GM12878 (cell line): ENCODE data around the gene PSMD3. TPM values are rescaled to one million over a fixed set of nuclear protein-coding genes. Genes with fewer than 3 reads are reported as not detected.
A peak's percentile ranks its signal among the peaks of the same experiment; 100 is the strongest.

Source experiments
- ATAC-seq: fragments of 200-7000 bp; cut with Tn5 transposase; 3 replicates; pipeline ENCODE4 v1.9.1; 2020; ENCODE audit warnings: mild to moderate bottlenecking, moderate library complexity
- BruUV-seq: library from RNA; stranded (reverse); fragments of 400-500 nt; replicated peaks from 2 replicates; lab custom pipeline; 2021; lab: Mats Ljungman, UMichigan
- CTCF ChIA-PET: fragments of 300-600 bp; sonication (Branson Sonifier 250); formaldehyde crosslinking; extraction: SDS; loops from one replicate; lab custom pipeline; 2021; ENCODE audit warnings: inconsistent platforms; lab: Yijun Ruan, JAX
- POLR2A ChIA-PET: fragments of 350-600 bp; formaldehyde crosslinking; extraction: SDS; loops from one replicate; lab custom pipeline; 2021; ENCODE audit warnings: inconsistent platforms; lab: Charles Lee
- RAD21 ChIA-PET: fragments of 300-600 bp; sonication (Branson Sonifier 250); formaldehyde crosslinking; loops from one replicate; lab custom pipeline; 2023; ENCODE audit warnings: antibody characterized with exemption; ENCODE audit not compliant: unreplicated experiment; lab: Charles Lee
- SMC1A ChIA-PET: fragments of 300-600 bp; sonication (Branson Sonifier 250); formaldehyde crosslinking; loops from one replicate; lab custom pipeline; 2023; ENCODE audit not compliant: unreplicated experiment, uncharacterized antibody; lab: Charles Lee
- DNase-seq: peaks from one replicate; pipeline ENCODE4 v3.0.0-alpha.2; 2011; ENCODE audit warnings: low read depth, low spot score
- FAIRE-seq: peaks from 3 replicates; lab custom pipeline; 2011; peaks lifted over from hg19 to GRCh38; lab: Jason Lieb, UNC
- H2AFZ ChIP-seq: 2 replicates; pipeline ENCODE4 v1.6.0; 2011; ENCODE audit warnings: low read depth, low read length, control low read depth; ENCODE audit not compliant: control insufficient read depth
- H3K27ac ChIP-seq: 2 replicates; pipeline ENCODE4 v1.5.1; 2011; ENCODE audit warnings: control low read depth; ENCODE audit not compliant: control insufficient read depth, insufficient read depth
- H3K27me3 ChIP-seq, 2 experiments: replicated peaks in 1 of 2; 2 replicates each; pipeline versions ENCODE4 v1.6.0 to v1.6.1; 2011; ENCODE audit warnings: low read length in 1 of 2; ENCODE audit not compliant: control insufficient read depth in 2 of 2, insufficient read depth in 2 of 2
- H3K36me3 ChIP-seq, 2 experiments: 2 replicates each; pipeline ENCODE4 v1.5.1; 2011; ENCODE audit warnings: low read length in 1 of 2; ENCODE audit not compliant: control insufficient read depth in 2 of 2, insufficient read depth in 2 of 2
- H3K4me1 ChIP-seq: 2 replicates; pipeline ENCODE4 v1.6.1; 2011; ENCODE audit warnings: mild to moderate bottlenecking, low read length, moderate library complexity, mixed read lengths; ENCODE audit not compliant: control insufficient read depth, insufficient read depth
- H3K4me2 ChIP-seq: 2 replicates; pipeline ENCODE4 v1.6.0; 2011; ENCODE audit warnings: control low read depth; ENCODE audit not compliant: control insufficient read depth, insufficient read depth
- H3K4me3 ChIP-seq: fragments of 200-600 bp; sonication (generic); 2 replicates; pipeline ENCODE4 v1.5.1; 2016
- H3K79me2 ChIP-seq: 2 replicates; pipeline ENCODE4 v1.6.0; 2011; ENCODE audit warnings: low read length; ENCODE audit not compliant: control insufficient read depth, insufficient read depth
- H3K9ac ChIP-seq: 2 replicates; pipeline ENCODE4 v1.8.0; 2011; ENCODE audit warnings: low read length, control low read depth, mixed read lengths; ENCODE audit not compliant: control insufficient read depth, insufficient read depth
- H3K9me3 ChIP-seq: replicated peaks from 3 replicates; pipeline ENCODE4 v1.5.1; 2011; ENCODE audit warnings: mild to moderate bottlenecking, low read length; ENCODE audit not compliant: control insufficient read depth, insufficient read depth
- H4K20me1 ChIP-seq: 2 replicates; pipeline ENCODE4 v1.6.0; 2011; ENCODE audit not compliant: control insufficient read depth, insufficient read depth
- E2F4 ChIP-seq: IDR thresholded peaks from 2 replicates; pipeline ENCODE4 v1.6.1; 2012; ENCODE audit warnings: low read depth, low read length, improper control_type of control experiment
- ELK1 ChIP-seq: IDR thresholded peaks from 2 replicates; pipeline ENCODE4 v1.6.1; 2012; ENCODE audit warnings: low read depth, low read length, improper control_type of control experiment
- HDGF ChIP-seq: fragments of 450-650 bp; IDR thresholded peaks from 2 replicates; pipeline ENCODE4 v1.6.1; 2016; ENCODE audit warnings: antibody characterized with exemption
- IKZF1 ChIP-seq: fragments of 450-650 bp; conservative IDR thresholded peaks from 2 replicates; pipeline ENCODE4 v1.6.1; 2017; ENCODE audit warnings: antibody characterized with exemption, mild to moderate bottlenecking
- NFYB ChIP-seq: IDR thresholded peaks from 2 replicates; pipeline ENCODE4 v1.6.1; 2011; ENCODE audit warnings: low read depth, mild to moderate bottlenecking, low read length, improper control_type of control experiment, moderate library complexity; ENCODE audit not compliant: insufficient read depth
- RAD21 ChIP-seq: IDR thresholded peaks from 2 replicates; pipeline ENCODE4 v1.6.1; 2011; ENCODE audit warnings: mild to moderate bottlenecking, low read depth, low read length, moderate library complexity; ENCODE audit not compliant: insufficient read depth
- RB1 ChIP-seq: fragments of 450-650 bp; formaldehyde crosslinking; IDR thresholded peaks from 2 replicates; pipeline ENCODE4 v1.6.1; 2017; ENCODE audit warnings: mild to moderate bottlenecking, borderline replicate concordance
- SMAD5 ChIP-seq: IDR thresholded peaks from 2 replicates; pipeline ENCODE4 v1.6.1; 2016; ENCODE audit warnings: antibody characterized with exemption, low read depth
- SMC3 ChIP-seq: IDR thresholded peaks from 2 replicates; pipeline ENCODE4 v1.6.1; 2011; ENCODE audit warnings: low read length, improper control_type of control experiment, borderline replicate concordance
- WGBS: methylation state at CpG from one replicate; pipeline ENCODE4 v1.1.6; 2016; ENCODE audit warnings: low lambda C conversion rate; ENCODE audit not compliant: insufficient replicate concordance, insufficient coverage; ENCODE audit errors: missing lambda C conversion rate; 5-methylcytosine and 5-hydroxymethylcytosine counted together
- in situ Hi-C: fragments of 300-500 bp; cut with MboI; formaldehyde crosslinking; loops from 9 replicates; pipeline ENCODE4 v1.14.3; 2018; ENCODE audit warnings: mixed read lengths
- intact Hi-C: fragments of 100-400 bp; cut with micrococcal nuclease; formaldehyde crosslinking; loops from one replicate; pipeline ENCODE4 v1.14.2; 2022; ENCODE audit not compliant: unreplicated experiment
- polyA plus RNA-seq, 11 experiments: library from polyadenylated mRNA; depleted of rRNA in 4 of 11; unstranded in 6 of 11; stranded (reverse) in 5 of 11; fragments of >200 nt; fragmentation: Nextera tagmentation in 4 of 11; fragmentation: Illumina TruSeq in 1 of 11; extraction: Ambion mirVana in 4 of 11; extraction: Trizol in 1 of 11; gene quantifications; 1 replicate in 1 of 11; 2 replicates in 10 of 11; pipeline versions ENCODE4 v1.2.1 to v1.2.3, GENCODE V29; 2011 to 2016; ENCODE audit warnings: inconsistent platforms in 2 of 11, missing spikeins in 2 of 11, low read depth in 1 of 11
- total RNA-seq, 4 experiments: library from RNA; depleted of rRNA in 3 of 4; stranded (reverse); fragments of >200 nt in 3 of 4; fragmentation: Illumina TruSeq in 1 of 4; extraction: Trizol in 1 of 4; gene quantifications; 2 replicates each; pipeline versions ENCODE4 v1.2.1 to v1.2.3, GENCODE V29; 2013 to 2021
- TF ChIP-seq, protein P1 (sequence below), 3 experiments: IDR thresholded peaks in 2 of 3; conservative IDR thresholded peaks in 1 of 3; 2 replicates each; pipeline ENCODE4 v1.5.1; 2011; ENCODE audit warnings: low read depth in 3 of 3, low read length in 3 of 3, mild to moderate bottlenecking in 3 of 3, control low read depth in 2 of 3, moderate library complexity in 2 of 3, inconsistent platforms in 1 of 3, mixed read lengths in 1 of 3; ENCODE audit not compliant: control insufficient read depth in 2 of 3, insufficient read depth in 1 of 3; ENCODE audit errors: extremely low read depth in 1 of 3

Gene PSMD3
- total and polyA plus RNA-seq, 10 of the 15 experiments (the other 5 are each of a cell fraction or from before 2014, with no cell fraction given) = 2.2 to 192 (median 129) TPM

GRCh38 chr17:40026816-40027613, 46.4 kb downstream of the PSMD3 start:
- SMC1A ChIA-PET = interaction anchor here (0.7 to 2.3 kb wide), 11 partner anchors 11 to 156 kb away, joined by 3 to 12 read pairs (median 3); partner anchors contain the start of gene CSF3

More at GRCh38 chr17:40026816-40027613, 46.4 kb downstream of the PSMD3 start:
- Histone ChIP-seq H3K4me3 (no peak overlapping the region), H3K4me1 (no peaks in the 10 kb centered on the region), H2AFZ (no peak overlapping the region), H3K4me2 (no peak overlapping the region), H3K36me3 (peaks cover 19% of the 10 kb centered on the region in 2 experiments; a peak in 3 of 4 replicates), H3K9me3 (no peaks in the 10 kb centered on the region), H3K79me2 (no peaks in the 10 kb centered on the region), H4K20me1 (no peaks in the 10 kb centered on the region), H3K27ac (no peak overlapping the region), H3K9ac (no peak overlapping the region), H3K27me3 (no peaks in the 10 kb centered on the region)
- ATAC-seq = peak; percentile 100
- BruUV-seq = no TSS peak
- WGBS = 37% methylated on average over 32 of the region's 33 CpGs
- POLR2A ChIA-PET = interaction anchor here (1.2 kb wide), 1 partner anchor 12 kb away, joined by 4 read pairs; the partner anchor contains the start of gene CSF3
- TF ChIP-seq, protein P1, sequence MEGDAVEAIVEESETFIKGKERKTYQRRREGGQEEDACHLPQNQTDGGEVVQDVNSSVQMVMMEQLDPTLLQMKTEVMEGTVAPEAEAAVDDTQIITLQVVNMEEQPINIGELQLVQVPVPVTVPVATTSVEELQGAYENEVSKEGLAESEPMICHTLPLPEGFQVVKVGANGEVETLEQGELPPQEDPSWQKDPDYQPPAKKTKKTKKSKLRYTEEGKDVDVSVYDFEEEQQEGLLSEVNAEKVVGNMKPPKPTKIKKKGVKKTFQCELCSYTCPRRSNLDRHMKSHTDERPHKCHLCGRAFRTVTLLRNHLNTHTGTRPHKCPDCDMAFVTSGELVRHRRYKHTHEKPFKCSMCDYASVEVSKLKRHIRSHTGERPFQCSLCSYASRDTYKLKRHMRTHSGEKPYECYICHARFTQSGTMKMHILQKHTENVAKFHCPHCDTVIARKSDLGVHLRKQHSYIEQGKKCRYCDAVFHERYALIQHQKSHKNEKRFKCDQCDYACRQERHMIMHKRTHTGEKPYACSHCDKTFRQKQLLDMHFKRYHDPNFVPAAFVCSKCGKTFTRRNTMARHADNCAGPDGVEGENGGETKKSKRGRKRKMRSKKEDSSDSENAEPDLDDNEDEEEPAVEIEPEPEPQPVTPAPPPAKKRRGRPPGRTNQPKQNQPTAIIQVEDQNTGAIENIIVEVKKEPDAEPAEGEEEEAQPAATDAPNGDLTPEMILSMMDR (IDR thresholded peaks at IDR 0.05 in 2 of 3, conservative IDR thresholded peaks at IDR 0.05 in 1 of 3; ENCODE audit: control insufficient read depth in 2 of 3, extremely low read depth in 1 of 3, insufficient read depth in 1 of 3, low read depth in 3 of 3, low read length in 3 of 3) = peak; percentile 80 to 88 (median 86)
- TF ChIP-seq RB1 = peak; percentile 65; the same call in 1 of the 2 replicates
- TF ChIP-seq RAD21 = peak; percentile 63
- peak; percentile 62 for TF ChIP-seq SMC3
- TF ChIP-seq SMAD5 = 0 out of 2 replicates have a peak, but pooled peaks have one; percentile 36
- peak; percentile 57 for TF ChIP-seq HDGF
- TF ChIP-seq ELK1 = no peak
- no peak for TF ChIP-seq IKZF1
- 0 out of 2 replicates have a peak, but pooled peaks have one; percentile 31 for TF ChIP-seq E2F4
- TF ChIP-seq NFYB = no peak
- RAD21 ChIA-PET = interaction anchor here (0.9 to 2.1 kb wide), 10 partner anchors 13 to 406 kb away, joined by 3 to 12 read pairs (median 5); no protein-coding TSS in a partner anchor
- CTCF ChIA-PET = interaction anchor here (0.8 to 3.1 kb wide), 36 partner anchors 8 to 674 kb away, joined by 3 to 31 read pairs (median 5); partner anchors contain the start of genes CSF3, MED24, THRA and WIPF2
- peak; percentile 86 for FAIRE-seq
- in situ Hi-C loops (no loop called here), intact Hi-C loops (loop anchor here (5.0 kb wide), 1 partner anchor 405 kb away; no protein-coding TSS in a partner anchor)
- DNase-seq = peak; percentile 12
